Thyroid gland (tissue), 4 donors: ENCODE data around the gene LARGE1.

ENCODE experiments used
- POLR2A ChIP-seq, 2 donors: fragments of 450-650 bp; IDR thresholded peaks; one replicate each; pipeline ENCODE4 v1.6.1; 2017; ENCODE audit warnings: antibody characterized with exemption in 2 of 2, mild to moderate bottlenecking in 2 of 2, moderate library complexity in 1 of 2
- TF ChIP-seq, protein P1 (sequence below), 6 experiments: fragments of 200-600 bp in 3 of 6; fragments of 450-650 bp in 3 of 6; sonication (generic) in 3 of 6; IDR thresholded peaks; one replicate each; pipeline ENCODE4 v1.5.1; 2016 to 2019; ENCODE audit warnings: antibody characterized with exemption in 6 of 6, mild to moderate bottlenecking in 2 of 6, inconsistent platforms in 1 of 6, moderate library complexity in 1 of 6

DNA sequence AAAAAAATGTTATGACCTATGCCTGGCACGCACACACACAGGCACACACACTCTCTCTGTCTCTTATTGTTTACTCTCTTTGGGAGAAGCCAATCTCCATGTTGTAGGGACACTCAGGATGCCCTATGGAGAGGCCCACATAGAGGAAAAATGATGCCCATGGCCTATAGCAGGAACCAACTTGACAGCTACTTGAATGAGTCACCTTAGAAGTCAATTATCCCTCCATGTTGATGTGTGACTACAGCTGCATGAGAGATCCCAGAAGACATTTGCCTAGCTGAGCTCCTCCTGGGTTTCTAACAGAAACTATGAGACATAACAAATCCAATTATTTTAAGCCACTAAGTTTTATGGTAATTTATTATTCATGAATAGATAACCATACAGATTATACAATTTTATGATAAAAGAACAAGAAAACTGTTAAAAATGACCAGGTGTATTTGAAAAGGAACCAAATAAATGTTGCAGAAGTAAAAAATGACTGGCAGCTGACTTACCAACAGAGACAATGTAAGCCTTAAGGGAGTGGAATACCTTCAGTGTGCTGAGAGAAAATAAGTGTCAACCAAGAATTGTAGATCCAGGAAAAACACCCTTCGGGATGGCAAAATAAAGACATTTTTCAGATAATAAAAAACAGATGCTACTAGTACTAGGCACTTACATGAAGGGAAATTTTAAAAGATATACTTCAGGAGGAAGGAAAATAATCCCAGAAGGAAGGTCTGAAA, 458.4 kb downstream of the LARGE1 start:
- no peak for TF ChIP-seq POLR2A (IDR thresholded peaks at IDR 0.05)
- TF ChIP-seq, protein P1, sequence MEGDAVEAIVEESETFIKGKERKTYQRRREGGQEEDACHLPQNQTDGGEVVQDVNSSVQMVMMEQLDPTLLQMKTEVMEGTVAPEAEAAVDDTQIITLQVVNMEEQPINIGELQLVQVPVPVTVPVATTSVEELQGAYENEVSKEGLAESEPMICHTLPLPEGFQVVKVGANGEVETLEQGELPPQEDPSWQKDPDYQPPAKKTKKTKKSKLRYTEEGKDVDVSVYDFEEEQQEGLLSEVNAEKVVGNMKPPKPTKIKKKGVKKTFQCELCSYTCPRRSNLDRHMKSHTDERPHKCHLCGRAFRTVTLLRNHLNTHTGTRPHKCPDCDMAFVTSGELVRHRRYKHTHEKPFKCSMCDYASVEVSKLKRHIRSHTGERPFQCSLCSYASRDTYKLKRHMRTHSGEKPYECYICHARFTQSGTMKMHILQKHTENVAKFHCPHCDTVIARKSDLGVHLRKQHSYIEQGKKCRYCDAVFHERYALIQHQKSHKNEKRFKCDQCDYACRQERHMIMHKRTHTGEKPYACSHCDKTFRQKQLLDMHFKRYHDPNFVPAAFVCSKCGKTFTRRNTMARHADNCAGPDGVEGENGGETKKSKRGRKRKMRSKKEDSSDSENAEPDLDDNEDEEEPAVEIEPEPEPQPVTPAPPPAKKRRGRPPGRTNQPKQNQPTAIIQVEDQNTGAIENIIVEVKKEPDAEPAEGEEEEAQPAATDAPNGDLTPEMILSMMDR (IDR thresholded peaks at IDR 0.05) = no peak
